ENCODE measurements around the gene PIGC.

GRCh38 chr1:172395576-172395975 lies 48.3 kb downstream of the PIGC start:
- no peak for TF ChIP-seq MAX (CRISPR knock-in tag; IDR thresholded peaks at IDR 0.05)
- TF ChIP-seq CTCF (IDR thresholded peaks at IDR 0.05), result no peak
- no peak for TF ChIP-seq CREB1 (CRISPR knock-in tag; IDR thresholded peaks at IDR 0.05)
- TF ChIP-seq SMAD3 (CRISPR knock-in tag; IDR thresholded peaks at IDR 0.05; ENCODE audit: borderline replicate concordance), result no peak
- TF ChIP-seq ZNF281 (CRISPR knock-in tag; IDR thresholded peaks at IDR 0.05), result no peak
- TF ChIP-seq SP1 (CRISPR knock-in tag; conservative IDR thresholded peaks at IDR 0.05), result no peak
- TF ChIP-seq EMX1 (CRISPR knock-in tag; IDR thresholded peaks at IDR 0.05), result no peak
- TF ChIP-seq CDX4 (CRISPR knock-in tag; IDR thresholded peaks at IDR 0.05; ENCODE audit: borderline replicate concordance), result no peak
- no peak for TF ChIP-seq IRF2 (CRISPR knock-in tag; IDR thresholded peaks at IDR 0.05; ENCODE audit: borderline replicate concordance, low read depth)
- TF ChIP-seq ZNF425 (CRISPR knock-in tag; conservative IDR thresholded peaks at IDR 0.05), result no peak
- no peak for TF ChIP-seq CREM (CRISPR knock-in tag; IDR thresholded peaks at IDR 0.05)
- no peak for TF ChIP-seq ZNF121 (CRISPR knock-in tag; IDR thresholded peaks at IDR 0.05)
- TF ChIP-seq TEAD4 (CRISPR knock-in tag; IDR thresholded peaks at IDR 0.05), result no peak
